NCI-H2107 (cell line): ENCODE results near the gene TECPR1.
"Not testable (repeated sequence)": the region's sequence is repeated elsewhere in the genome, so short reads cannot be mapped to it uniquely, and the experiment has no call there.

Experiments used
- DNase-seq: peaks from one replicate; lab custom pipeline; 2025; lab: John Stamatoyannopoulos, UW

Gene TECPR1

DNA sequence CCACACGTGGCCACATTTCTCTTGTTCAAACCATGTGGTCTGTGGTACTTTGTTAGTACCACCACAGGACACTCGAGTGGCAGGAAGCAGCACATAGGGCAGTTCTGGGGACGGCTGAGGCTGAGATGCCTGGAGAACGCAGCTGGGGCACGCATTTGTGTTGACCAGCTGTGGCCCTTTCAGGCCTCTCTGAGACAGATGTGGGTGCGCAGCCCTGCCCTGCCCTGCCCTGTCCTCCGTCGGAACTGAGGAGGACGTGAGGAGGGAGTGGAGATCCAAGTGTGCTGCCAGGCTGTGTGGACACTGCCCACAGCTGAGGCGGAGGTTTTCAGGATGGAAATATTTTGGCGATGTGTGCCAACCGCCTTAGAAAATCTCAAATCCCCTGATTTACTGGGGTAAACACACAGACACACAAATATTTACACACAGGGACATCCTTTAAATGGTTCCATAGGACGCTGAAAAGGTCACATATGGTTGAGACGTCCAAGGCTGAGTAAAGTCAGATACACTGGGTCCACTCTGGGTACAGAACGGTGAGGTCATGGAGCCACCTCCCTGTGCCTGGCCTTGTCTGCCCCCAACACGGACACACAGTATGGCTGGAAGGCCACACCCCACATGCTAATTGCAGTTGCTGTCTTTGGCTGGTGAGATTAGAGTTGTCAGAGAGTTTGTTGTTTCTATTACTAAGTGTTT, 26.0 kb downstream of the TECPR1 start:
- no peak for DNase-seq

DNA sequence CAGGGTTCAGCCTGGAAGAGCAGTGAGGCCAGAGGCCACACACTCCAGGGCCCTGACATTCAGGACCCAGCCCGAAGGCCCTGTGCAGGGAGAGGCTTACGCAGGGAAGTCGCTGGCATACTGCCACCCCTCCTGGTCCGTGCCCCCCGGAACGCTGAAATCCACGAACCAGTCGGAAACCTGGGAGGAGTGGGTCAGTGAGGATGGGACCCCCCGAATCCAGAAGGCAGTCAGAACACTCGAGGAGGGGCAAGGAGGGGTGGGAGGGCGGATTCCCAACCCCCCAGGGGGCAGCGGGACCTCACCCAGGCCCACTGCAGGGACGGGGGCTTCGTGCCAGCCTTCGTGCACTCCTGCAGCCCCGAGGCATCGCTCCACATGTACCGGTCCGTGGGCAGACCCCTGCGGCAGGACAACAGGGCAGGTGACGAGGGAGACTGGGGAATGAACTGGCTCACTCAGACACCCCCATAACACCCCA, 27.3 kb downstream of the TECPR1 start:
- DNase-seq, result no peak

DNA sequence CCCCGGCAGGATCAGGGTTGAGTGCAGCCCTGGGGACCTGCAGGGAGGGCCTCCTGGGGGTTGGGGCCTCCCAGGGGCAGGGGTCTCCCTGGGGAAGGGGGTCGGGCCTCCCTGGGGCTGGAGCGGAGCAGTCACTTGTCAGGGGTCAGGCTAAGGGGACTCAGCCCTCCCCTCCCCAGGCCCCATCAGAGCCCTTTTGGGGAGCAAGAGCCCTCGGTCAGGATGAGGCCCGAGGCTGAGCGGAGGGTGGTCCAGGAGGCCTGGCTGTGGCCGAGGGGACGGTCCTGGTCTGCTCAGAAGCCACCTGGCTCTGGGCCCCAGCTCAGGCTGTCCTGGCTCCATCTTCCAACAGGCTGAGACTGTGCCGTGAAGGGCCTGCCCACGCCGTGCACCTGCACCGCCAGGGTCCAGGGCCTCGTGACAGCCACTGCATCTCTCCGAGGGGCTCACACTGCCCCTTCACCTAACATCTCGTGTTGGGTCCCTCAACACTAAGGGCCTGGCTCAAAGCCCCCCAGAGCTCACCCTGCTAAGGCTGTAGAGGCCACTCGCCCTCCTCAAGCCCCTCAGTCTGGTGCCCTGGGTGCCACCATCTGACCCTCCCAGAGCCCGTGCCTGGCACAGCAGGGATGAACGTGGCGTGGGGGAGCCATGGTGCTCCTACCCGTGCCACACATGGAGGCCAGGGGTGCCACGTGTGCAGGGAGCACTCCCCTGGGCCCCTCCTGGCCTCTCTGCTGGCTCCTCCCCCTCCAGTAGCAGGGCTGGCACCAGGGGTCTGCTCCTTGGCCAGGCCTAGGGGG, 27.9 kb downstream of the TECPR1 start:
- no peak for DNase-seq

DNA sequence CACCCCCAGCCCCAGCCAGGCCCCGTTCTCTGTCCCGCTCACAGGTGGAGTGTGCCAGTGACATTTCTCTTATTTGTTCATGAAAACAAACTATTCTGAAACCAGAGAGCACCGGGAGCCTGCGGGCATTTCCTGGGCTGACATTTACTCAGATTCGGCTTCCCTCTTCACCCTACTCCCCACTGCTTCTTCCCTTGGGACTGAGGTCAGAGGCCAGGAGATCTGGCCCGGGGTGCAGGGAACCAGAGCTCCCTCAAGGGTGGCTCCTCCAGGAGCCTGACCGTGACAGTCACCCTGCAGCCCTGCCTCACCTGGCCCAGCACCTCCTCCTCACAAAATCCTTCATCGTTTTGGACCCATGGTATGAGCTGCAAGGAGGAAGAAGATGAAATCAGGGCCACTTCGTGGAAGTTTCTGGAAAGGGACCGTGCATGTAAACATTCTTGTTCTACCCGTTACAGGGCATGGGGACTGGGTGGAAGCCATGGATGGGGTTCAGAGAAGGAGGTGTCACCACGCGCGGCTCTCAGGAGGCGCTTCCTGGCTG, 28.6 kb downstream of the TECPR1 start:
- DNase-seq, result no peak

DNA sequence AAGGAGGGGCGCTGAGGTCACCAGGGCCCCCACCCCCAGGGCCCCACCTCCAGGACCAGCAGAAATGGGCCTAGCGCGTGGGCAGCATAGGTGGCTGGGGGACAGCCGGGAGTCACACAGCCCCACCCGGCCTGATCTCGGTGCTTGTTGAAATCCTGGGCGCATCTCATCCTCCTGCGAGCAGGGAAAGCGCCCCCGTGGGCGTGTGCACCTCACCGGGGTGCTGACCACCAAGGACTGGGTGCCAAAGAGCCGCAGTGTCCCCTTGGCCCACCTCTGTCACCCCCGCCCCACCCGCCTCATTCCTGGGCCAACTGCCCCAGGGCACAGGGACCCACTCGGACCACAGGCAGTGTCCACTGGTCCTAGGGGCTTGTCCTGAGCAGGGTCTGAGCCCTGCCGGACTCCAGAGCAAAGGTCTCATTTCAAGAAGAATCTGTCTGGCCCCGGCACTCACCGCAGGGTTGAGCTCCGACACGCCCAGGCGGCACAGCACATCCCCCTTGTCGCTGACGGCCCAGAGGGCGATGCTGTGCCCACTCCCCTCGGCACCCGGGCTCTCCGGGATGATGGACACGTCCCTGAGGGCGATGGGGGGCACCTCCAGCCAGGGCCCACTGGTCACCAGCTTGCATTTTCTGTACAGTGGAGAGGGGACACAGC, 29.4 kb downstream of the TECPR1 start:
- no peak for DNase-seq

DNA sequence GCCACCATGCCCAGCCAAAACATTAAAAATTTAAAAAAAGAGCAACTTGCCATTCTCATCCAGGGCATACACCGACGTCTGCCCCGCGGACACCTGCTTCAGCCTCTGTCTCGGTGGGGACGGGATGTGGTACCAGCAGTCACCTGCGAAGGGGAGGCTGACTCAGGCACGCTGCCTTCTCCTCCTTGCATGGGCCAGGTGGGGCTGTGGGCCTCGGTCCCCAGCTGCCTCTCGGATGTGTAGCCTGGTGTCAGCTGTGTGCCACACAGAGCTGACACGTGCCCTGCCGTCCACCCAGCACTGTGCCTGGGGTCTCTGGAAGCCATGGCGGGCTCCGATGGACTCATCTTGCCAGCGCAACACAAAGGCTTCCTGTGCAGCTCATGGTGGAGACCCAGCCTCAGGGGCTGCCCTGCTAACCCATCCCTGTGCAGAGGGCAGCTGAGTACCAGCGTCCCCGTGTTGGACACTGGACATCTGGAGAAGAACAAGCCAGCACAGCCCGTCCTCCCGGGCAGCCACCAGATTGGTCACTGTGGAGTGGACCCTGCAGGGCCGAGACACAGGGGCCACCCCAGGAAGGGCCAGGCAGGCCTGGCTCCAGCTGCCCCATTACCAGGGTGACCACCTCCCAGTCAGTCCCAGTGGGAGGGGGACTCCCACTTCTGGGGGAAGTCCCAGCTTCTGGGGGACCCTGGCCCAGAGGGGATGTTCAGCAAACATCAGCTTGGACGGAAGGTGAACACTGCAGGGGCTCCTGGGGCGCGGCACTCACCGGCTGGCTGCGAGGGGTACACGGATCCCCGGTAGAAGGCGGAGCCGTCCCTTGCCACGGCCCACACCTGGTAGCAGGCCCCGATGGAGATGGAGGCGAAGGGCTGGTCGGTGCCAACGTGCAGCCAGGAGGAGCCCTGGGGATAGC, 30.2 kb downstream of the TECPR1 start:
- no peak for DNase-seq

DNA sequence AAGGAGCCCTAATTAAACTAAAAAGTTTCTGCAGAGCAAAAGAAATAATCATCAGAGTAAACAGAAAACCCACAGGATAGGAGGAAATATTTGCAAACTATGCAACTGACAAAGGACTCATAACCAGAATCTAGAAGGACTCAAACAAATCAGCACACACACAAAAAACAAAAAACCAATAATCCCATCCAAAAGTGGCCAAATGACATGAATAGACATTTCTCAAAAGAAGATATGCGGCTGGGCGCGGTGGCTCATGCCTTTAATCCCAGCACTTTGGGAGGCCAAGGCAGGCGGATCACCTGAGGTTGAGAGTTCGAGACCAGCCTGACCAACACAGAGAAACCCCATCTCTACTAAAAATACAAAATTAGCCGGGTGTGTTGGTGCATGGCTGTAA, 32.6 kb downstream of the TECPR1 start:
- DNase-seq, result not testable (repeated sequence)

DNA sequence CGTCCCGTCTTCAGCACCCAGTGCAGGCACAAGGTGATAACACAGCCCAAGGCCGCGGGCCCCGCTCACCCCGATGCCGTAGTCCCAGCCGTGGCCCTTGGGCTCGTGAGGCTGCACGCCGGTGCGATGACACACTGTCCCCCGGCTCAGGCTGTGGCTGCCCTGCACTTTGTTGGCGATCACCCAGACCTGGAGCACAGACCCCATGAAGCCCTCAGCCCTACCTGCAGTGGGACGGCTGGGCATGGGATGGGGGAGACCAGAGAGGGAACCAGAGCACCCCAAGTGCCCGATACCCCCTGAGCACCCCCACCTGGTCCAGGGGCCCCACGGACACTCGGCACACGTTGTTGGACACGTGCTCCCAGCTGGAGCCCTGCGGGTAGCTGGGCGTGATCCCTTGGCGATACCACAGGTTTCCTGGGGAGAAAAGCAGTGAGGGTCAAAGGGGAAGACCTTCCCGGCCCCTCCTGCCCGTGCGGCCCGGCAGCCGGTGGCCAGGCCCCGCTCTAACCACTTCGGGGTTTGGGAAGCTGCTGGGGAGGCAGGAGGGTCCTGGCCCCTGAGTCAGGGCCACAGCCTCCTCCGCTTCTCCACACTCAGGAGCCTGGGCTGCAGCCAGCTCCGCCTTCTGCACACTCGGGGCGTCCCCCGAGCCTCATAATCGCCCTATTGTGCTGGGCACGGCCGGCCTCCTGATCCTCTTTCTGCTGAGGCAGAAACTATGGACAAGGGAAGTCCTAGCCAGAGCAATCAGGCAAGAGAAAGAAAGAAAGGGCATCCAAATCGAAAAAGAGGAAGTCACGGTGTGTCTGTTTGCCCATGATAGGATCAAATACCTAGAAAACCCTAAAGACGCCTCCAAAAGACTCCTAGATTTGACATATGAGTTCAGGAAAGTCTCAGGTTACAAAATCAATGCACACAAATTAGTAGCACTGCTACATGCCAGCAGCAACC, 34.1 kb downstream of the TECPR1 start:
- peak; percentile 30 for DNase-seq

DNA sequence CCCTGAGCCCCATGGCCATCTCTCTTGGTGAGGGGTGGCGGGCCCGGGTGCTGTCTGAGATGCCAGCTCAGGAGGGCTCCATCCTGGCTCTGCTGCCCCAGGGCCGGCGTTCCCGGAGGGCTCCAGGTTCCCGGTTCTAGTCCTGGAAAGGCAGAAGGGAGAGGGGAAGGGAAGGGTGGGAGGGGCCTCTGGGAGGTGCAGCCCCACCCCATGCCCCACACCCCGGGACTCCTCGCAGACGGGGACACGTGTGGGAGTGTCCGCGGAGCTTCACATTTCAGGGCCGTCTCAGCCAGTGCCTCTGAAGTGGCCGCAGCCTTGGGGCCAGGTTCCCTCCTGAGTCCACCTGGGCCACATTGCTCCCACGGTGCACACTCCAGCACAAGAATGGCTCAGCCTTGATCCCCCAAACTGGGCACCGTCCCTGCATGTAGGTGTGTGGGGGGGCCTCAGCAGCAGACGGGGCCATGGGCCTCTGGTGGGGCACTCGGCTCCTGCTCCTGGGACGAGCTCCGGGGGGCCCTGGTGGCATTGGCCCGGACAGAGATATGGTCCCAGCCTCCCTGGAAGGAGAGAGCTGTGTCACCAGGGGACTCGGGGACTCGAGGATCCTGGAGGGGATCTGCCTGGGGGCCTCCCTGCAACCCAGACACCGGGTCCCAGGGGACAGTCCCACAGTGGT, 35.0 kb downstream of the TECPR1 start:
- DNase-seq, result no peak

DNA sequence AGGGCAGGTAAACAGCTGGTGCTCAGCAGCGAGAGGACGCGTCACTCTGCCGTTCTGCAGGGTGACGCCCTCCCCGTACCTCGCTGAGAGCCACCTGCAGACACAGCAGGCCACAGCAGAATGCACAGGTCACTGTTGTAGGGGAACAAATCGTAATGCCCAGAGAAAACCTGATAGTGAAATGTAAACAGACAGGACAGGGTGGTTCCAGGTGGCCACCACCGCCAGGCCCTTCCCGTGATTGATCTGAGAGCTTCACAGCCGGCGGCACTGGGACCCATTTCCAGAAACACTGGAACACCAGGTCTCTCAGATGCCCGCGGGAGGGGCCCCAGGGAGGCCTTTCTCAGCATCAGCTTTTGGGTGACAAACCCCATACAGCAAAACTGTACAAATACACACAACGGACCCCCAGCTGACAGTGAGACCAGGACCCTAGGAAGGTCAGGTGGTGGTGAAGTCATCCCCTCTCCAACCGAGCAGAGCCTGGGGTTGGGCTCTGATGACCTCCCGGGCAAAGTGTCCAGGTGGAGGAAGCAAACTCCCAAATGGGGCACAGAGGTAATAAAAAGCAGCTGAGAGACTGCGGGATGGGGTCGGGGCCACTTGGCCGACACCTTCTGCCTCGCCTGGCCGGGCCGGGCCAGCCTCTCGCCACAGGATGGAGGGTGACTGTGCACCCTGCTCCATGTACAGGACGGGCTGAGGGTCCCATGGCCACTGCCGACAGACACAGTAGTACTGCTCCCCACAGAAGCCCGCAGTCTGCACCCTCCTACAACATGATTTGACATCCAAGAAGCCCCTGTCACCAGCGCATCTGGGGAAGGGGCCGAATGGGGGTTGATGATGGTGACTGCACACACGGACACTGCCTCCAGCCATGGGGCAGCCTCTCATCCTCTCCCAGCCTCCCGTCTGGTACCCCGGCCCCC, 36.2 kb downstream of the TECPR1 start:
- no peak for DNase-seq

DNA sequence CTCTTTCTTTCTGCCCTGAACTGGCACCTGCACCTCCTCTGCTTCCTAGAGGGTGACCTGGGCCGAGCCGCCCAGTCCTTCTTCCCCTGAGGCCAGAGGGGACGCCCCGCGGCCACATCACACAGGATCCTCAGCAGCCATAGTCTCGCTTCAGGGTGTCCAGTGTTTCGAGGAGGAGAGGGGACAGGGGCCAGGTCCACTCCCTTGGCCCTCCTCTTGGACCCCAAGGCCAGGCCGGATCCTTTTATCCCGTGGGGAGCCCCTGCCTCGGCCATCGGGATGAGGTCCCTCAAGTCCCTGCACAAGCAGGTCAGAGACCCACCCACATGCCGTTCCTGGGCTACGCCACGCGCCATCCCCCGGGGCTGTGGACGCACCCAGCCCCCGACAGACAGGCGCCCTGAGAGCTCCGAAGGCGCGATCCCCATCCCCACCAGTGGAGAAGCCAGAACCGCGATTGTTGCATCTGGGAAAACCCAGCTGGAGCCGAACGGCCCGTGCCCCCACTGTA, 37.2 kb downstream of the TECPR1 start:
- DNase-seq, result no peak

DNA sequence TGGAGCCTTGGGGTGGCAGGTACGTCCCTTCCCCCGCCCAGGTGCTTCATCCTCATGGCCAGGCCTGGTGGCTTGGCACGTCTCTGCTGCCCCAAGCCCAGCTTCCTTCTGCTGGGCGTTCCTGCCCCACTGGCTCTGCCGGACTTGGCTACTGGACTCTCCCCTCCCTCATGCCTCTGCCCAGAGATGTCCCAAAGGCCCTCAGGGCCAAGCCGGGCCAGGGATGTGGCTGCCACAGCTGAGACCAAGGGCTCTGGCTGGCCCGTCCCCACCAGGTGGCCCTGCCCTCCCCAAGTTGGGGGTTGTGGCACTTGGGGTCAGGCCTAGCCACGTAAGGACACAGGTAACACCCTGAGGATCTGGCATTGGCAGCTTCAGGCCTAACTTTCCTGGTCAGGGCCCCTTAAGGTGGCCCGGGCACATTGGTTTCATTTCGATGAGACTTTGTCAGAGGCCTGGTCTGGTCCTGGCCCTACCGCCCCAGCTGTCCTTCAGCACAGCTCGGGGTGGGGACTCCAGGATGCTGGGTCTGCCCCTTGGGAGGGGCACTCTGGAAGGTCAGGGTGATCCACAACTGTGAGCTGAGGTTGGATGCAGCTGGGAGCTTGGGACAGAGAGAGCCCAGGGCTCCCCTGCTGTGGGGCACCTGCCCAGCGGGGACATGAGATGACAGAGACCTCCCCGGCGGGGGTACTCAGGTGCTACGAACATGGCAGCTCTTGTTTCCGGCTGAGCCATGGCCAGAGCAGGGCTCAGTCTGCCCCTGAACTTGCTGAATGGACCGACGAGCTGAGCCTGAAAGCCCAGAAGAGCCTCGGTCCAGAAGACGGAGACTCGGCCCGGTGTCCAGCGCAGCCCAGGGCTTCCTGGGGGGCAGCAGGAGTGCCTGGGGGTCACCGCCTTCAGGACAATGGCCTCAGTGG, 37.9 kb downstream of the TECPR1 start:
- no peak for DNase-seq

DNA sequence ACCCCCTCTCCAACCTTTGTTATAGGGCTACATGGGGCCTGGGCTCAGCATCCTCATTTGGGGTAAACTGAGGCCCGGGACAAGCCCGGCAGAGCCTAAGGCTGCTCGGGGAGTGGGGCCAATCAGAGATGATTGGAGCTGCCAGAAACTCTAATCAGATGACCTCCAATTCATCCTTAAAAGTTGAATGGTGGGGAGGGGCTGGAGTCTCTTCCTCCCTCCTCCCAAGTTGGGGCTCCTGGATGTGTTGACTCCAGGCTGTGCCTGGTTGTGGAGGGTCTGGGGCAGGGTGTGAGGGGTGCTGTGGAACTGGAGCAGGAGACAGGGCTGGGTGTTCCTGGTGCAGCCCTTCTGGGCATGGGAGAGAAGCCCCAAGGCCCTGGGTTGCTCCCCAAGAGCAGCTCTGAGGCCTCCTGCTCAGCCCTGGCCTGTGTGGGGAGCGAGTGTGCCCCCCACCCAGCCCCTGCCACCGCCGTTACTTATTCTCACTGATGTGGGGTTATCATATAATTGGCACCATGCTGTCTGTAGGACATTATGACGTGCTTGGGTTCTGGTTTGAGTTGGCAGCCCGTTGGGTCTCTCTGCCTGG, 38.6 kb downstream of the TECPR1 start:
- no peak for DNase-seq

DNA sequence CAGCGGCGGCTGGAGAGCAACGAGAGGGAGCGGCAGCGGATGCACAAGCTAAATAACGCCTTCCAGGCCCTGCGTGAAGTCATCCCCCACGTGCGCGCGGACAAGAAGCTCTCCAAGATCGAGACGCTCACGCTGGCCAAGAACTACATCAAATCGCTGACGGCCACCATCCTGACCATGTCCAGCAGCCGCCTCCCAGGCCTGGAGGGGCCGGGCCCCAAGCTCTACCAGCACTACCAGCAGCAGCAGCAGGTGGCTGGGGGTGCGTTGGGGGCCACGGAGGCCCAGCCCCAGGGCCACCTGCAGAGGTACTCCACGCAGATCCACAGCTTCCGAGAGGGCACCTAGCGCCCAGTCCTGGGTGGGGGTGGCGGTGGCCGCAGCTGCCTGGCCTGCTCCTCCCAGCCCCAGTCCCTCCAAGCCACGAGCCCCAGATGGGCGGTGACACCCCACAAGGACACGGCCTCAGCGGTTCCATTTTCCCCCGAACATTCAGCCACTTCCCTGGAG, 39.4 kb downstream of the TECPR1 start:
- no peak for DNase-seq

DNA sequence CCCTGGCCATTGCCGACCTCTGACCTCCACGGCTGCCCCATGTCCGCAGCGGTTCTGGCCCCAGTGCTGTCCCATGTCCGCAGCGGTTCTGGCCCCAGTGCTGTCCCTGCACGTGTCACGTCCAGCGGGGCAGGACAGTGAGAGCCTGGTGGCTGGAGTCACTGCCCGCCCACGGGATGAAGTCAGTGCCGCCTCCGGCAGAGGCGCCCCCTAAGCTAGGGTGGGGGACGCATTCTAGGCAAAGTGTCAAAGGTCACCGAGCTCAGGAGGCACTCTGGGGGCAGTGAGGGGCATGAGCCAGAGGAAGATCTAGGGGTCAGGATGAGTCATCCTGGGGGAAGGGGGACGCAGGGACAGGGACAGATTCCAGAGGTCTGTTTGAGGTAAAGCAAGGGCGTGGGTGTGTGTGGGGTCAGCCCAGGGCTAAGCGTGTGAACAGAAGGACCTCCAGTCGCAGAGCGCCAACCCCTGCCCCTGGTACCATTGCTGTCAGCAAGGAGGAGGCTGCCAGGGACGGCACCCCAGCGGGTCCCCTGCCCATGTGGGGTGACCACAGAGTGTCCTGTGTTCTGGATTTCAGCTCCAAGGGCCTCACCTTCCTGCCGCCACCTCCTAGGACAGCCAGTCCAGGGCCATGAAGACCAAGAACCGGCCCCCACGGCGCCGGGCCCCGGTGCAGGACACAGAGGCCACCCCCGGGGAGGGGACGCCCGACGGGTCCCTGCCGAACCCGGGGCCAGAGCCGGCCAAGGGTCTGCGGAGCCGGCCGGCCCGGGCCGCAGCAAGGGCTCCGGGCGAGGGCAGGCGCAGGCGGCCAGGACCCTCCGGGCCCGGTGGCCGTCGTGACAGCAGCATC, 40.1 kb downstream of the TECPR1 start:
- DNase-seq, result no peak

DNA sequence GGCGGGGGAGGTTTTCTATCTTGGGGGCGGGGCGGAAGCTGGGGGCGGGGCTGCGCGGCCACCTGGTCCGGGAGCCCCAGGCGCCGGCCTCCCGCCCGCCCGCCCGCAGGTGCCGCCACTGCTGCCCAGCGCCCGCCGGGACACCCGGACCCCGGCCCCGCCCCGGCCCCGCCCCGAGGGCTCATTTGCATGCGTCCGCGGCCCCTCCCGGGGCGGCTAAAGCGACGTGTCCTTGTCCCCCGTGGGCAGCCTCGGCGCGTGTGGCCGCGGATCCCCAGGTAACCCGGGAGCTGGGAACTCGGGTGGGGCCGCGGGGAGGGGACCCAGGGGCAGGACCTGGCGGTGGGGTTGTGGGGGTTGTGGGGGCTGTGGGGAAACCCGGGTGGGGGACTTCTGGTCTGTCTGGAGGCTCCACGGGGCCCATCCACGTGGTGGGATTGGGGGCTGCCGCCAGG, 40.8 kb downstream of the TECPR1 start, which contains the start of gene BHLHA15:
TSS of gene BHLHA15 (plus strand) at position 219 of the 455 bp plus-strand sequence. CDS start 871 bp downstream, outside the sequence.
- DNase-seq, result no peak
